ENCODE results near the gene TMED1.

The TMED1 gene

DNA sequence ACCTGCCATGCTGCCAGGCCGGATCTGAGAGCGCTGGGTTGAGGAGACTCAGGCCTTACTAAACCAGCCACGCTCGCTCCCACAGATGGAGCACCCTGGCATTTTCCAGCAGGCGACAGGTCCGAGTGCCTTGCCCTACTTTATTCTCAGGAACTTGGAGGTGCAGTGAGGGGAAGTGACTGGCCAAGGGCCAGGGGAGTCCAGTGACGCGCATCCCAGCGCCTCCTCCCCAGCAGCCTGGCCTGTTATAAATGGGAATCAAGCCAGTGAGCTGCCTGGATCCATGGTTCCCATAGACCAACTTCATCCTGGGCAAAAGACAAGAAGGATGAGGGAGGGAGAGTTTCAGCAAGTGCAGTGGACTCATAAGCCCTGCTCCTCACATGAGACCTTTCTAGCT, 35.5 kb downstream of the TMED1 start:
- WGBS (ENCODE audit: insufficient coverage) = 92% methylated on average over 9 of the region's 9 CpGs
- CTCF ChIA-PET = interaction anchor here (1.0 kb wide), 1 partner anchor 12 kb away, joined by 4 read pairs; no protein-coding TSS in a partner anchor
- Histone ChIP-seq H3K4me3 (ENCODE audit: control insufficient read depth in 1 of 7, extremely low read depth in 1 of 7, insufficient read depth in 4 of 7, low read depth in 2 of 7, low read length in 6 of 7) (no peak overlapping the region), H3K4me1 (ENCODE audit: control extremely low read depth in 1 of 4, control insufficient read depth in 4 of 4, insufficient read depth in 4 of 4, low read length in 3 of 4) (no peaks in the 10 kb centered on the region), H3K27me3 (replicated peaks in 2 of 5; ENCODE audit: control insufficient read depth in 4 of 5, insufficient read depth in 5 of 5, low read length in 4 of 5) (no peaks in the 10 kb centered on the region), H3K27ac (ENCODE audit: insufficient read depth in 1 of 2, low read depth in 1 of 2, low read length in 2 of 2, poor library complexity in 1 of 2, severe bottlenecking in 2 of 2) (no peak overlapping the region), H3K36me3 (ENCODE audit: control insufficient read depth in 4 of 4, insufficient read depth in 4 of 4, low read length in 3 of 4) (peaks cover 23 to 83% (median 65%) of the 10 kb centered on the region in 4 experiments), H3K9me3 (ENCODE audit: control extremely low read depth in 1 of 5, control insufficient read depth in 4 of 5, insufficient read depth in 2 of 5, low read depth in 1 of 5, low read length in 4 of 5) (peaks cover 0 to 10% (median 0%) of the 10 kb centered on the region in 5 experiments)
- POLR2A ChIA-PET = no interaction called here
- DNase-seq = no peak

- no peaks in the 10 kb centered on the region for H3K27me3 ChIP-seq (replicated peaks in 2 of 5; ENCODE audit: control insufficient read depth in 4 of 5, insufficient read depth in 5 of 5, low read length in 4 of 5)
- CTCF ChIA-PET = no interaction called here
- DNase-seq = no peak
- H3K36me3 ChIP-seq (ENCODE audit: control insufficient read depth in 4 of 4, insufficient read depth in 4 of 4, low read length in 3 of 4) = peaks cover 15 to 81% (median 63%) of the 10 kb centered on the region in 4 experiments
- POLR2A ChIA-PET = no interaction called here
- H3K27ac ChIP-seq (ENCODE audit: insufficient read depth in 1 of 2, low read depth in 1 of 2, low read length in 2 of 2, poor library complexity in 1 of 2, severe bottlenecking in 2 of 2) = peak overlapping the region in 1 of 2 experiments; percentile 32
- H3K9me3 ChIP-seq (ENCODE audit: control extremely low read depth in 1 of 5, control insufficient read depth in 4 of 5, insufficient read depth in 2 of 5, low read depth in 1 of 5, low read length in 4 of 5) = no peaks in the 10 kb centered on the region
- H3K4me3 ChIP-seq (ENCODE audit: control insufficient read depth in 1 of 7, extremely low read depth in 1 of 7, insufficient read depth in 4 of 7, low read depth in 2 of 7, low read length in 6 of 7) = no peak overlapping the region
- no peaks in the 10 kb centered on the region for H3K4me1 ChIP-seq (ENCODE audit: control extremely low read depth in 1 of 4, control insufficient read depth in 4 of 4, insufficient read depth in 4 of 4, low read length in 3 of 4)
- WGBS (ENCODE audit: insufficient coverage) = 94% methylated on average over 19 of the region's 19 CpGs
Measured at GRCh38 chr19:10797541-10798256, 38.3 kb downstream of the TMED1 start.

DNA sequence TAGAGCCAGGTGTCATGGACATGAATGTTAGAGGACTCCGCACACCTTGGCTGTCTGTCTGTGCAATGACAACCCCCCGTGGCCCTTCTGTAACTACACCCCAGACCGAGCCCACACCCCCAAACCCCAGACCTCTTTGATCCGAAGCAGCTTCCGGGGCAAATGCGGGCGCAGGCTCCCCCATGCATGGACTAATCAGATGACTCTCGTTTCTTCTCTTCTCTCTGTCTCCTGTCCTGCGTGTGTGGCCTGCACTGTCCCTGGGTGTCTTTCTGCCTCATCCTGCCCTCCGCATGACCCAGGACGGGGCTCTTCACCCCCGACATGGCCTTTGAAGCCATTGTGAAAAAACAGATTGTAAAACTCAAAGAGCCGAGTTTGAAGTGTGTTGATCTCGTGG, 38.9 kb downstream of the TMED1 start:
- Histone ChIP-seq H3K27me3 (replicated peaks in 2 of 5; ENCODE audit: control insufficient read depth in 4 of 5, insufficient read depth in 5 of 5, low read length in 4 of 5) (no peaks in the 10 kb centered on the region), H3K4me1 (ENCODE audit: control extremely low read depth in 1 of 4, control insufficient read depth in 4 of 4, insufficient read depth in 4 of 4, low read length in 3 of 4) (no peaks in the 10 kb centered on the region), H3K36me3 (ENCODE audit: control insufficient read depth in 4 of 4, insufficient read depth in 4 of 4, low read length in 3 of 4) (peaks cover 12 to 76% (median 58%) of the 10 kb centered on the region in 4 experiments), H3K27ac (ENCODE audit: insufficient read depth in 1 of 2, low read depth in 1 of 2, low read length in 2 of 2, poor library complexity in 1 of 2, severe bottlenecking in 2 of 2) (no peak overlapping the region), H3K9me3 (ENCODE audit: control extremely low read depth in 1 of 5, control insufficient read depth in 4 of 5, insufficient read depth in 2 of 5, low read depth in 1 of 5, low read length in 4 of 5) (no peaks in the 10 kb centered on the region), H3K4me3 (ENCODE audit: control insufficient read depth in 1 of 7, extremely low read depth in 1 of 7, insufficient read depth in 4 of 7, low read depth in 2 of 7, low read length in 6 of 7) (no peak overlapping the region)
- 99% methylated on average over 13 of the region's 14 CpGs for WGBS (ENCODE audit: insufficient coverage)
- no peak for DNase-seq
- POLR2A ChIA-PET = no interaction called here
- CTCF ChIA-PET = no interaction called here

DNA sequence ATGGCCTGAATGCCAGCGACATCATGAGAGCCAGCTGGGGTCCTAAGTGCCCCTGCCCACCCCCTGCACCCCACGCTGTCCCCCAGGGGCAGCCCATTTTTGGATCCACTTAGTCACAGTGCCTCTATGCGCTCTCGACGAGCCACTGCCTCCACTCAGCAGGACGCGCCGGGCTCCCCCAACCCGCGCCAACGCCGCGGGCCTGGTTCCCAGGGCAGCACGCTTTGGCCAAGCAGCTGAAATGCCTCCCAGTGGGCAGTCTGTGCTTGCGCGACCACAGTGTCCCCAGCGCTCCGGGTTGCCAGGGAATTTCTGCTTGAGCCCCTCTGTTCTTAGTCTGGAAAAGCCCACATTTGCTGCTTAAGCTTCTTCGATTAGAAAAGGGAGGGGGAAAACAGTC, 39.4 kb downstream of the TMED1 start:
- H3K4me3 ChIP-seq (ENCODE audit: control insufficient read depth in 1 of 7, extremely low read depth in 1 of 7, insufficient read depth in 4 of 7, low read depth in 2 of 7, low read length in 6 of 7) = no peak overlapping the region

GRCh38 chr19:10789866-10790265, 46.1 kb downstream of the TMED1 start:
- no peaks in the 10 kb centered on the region for H3K27me3 ChIP-seq (replicated peaks in 2 of 5; ENCODE audit: control insufficient read depth in 4 of 5, insufficient read depth in 5 of 5, low read length in 4 of 5)
- no peak for DNase-seq
- no peak overlapping the region for H3K27ac ChIP-seq (ENCODE audit: insufficient read depth in 1 of 2, low read depth in 1 of 2, low read length in 2 of 2, poor library complexity in 1 of 2, severe bottlenecking in 2 of 2)
- ChIA-PET CTCF (no interaction called here), POLR2A (no interaction called here)
- H3K4me3 ChIP-seq (ENCODE audit: control insufficient read depth in 1 of 7, extremely low read depth in 1 of 7, insufficient read depth in 4 of 7, low read depth in 2 of 7, low read length in 6 of 7) = no peak overlapping the region
- 96% methylated on average over 9 of the region's 10 CpGs for WGBS (ENCODE audit: insufficient coverage)
- H3K36me3 ChIP-seq (ENCODE audit: control insufficient read depth in 4 of 4, insufficient read depth in 4 of 4, low read length in 3 of 4) = peaks cover 11 to 79% (median 58%) of the 10 kb centered on the region in 4 experiments
- H3K4me1 ChIP-seq (ENCODE audit: control extremely low read depth in 1 of 4, control insufficient read depth in 4 of 4, insufficient read depth in 4 of 4, low read length in 3 of 4) = no peaks in the 10 kb centered on the region
- no peaks in the 10 kb centered on the region for H3K9me3 ChIP-seq (ENCODE audit: control extremely low read depth in 1 of 5, control insufficient read depth in 4 of 5, insufficient read depth in 2 of 5, low read depth in 1 of 5, low read length in 4 of 5)

More for the DNA sequence above, 39.4 kb downstream of the TMED1 start:
- CTCF ChIA-PET = interaction anchor here (1.3 kb wide), 1 partner anchor 9 kb away, joined by 5 read pairs; no protein-coding TSS in a partner anchor
- no peak overlapping the region for H3K27ac ChIP-seq (ENCODE audit: insufficient read depth in 1 of 2, low read depth in 1 of 2, low read length in 2 of 2, poor library complexity in 1 of 2, severe bottlenecking in 2 of 2)
- DNase-seq = no peak
- H3K9me3 ChIP-seq (ENCODE audit: control extremely low read depth in 1 of 5, control insufficient read depth in 4 of 5, insufficient read depth in 2 of 5, low read depth in 1 of 5, low read length in 4 of 5) = no peaks in the 10 kb centered on the region
- peaks cover 8 to 77% (median 58%) of the 10 kb centered on the region in 4 experiments for H3K36me3 ChIP-seq (ENCODE audit: control insufficient read depth in 4 of 4, insufficient read depth in 4 of 4, low read length in 3 of 4)
- no peaks in the 10 kb centered on the region for H3K4me1 ChIP-seq (ENCODE audit: control extremely low read depth in 1 of 4, control insufficient read depth in 4 of 4, insufficient read depth in 4 of 4, low read length in 3 of 4)
- WGBS (ENCODE audit: insufficient coverage) = 95% methylated on average over 19 of the region's 19 CpGs
- H3K27me3 ChIP-seq (replicated peaks in 2 of 5; ENCODE audit: control insufficient read depth in 4 of 5, insufficient read depth in 5 of 5, low read length in 4 of 5) = no peaks in the 10 kb centered on the region
- POLR2A ChIA-PET = no interaction called here

- H3K9me3 ChIP-seq (ENCODE audit: control extremely low read depth in 1 of 5, control insufficient read depth in 4 of 5, insufficient read depth in 2 of 5, low read depth in 1 of 5, low read length in 4 of 5) = no peaks in the 10 kb centered on the region
- H3K4me1 ChIP-seq (ENCODE audit: control extremely low read depth in 1 of 4, control insufficient read depth in 4 of 4, insufficient read depth in 4 of 4, low read length in 3 of 4) = peaks cover 0 to 10% (median 9%) of the 10 kb centered on the region in 4 experiments
- CTCF ChIA-PET = interaction anchor here (0.6 to 1.1 kb wide), 2 partner anchors 12 to 16 kb away, joined by 3 to 4 read pairs; no protein-coding TSS in a partner anchor
- POLR2A ChIA-PET = no interaction called here
- no peak overlapping the region for H3K4me3 ChIP-seq (ENCODE audit: control insufficient read depth in 1 of 7, extremely low read depth in 1 of 7, insufficient read depth in 4 of 7, low read depth in 2 of 7, low read length in 6 of 7)
- 94% methylated on average over 7 of the region's 8 CpGs for WGBS (ENCODE audit: insufficient coverage)
- H3K27me3 ChIP-seq (replicated peaks in 2 of 5; ENCODE audit: control insufficient read depth in 4 of 5, insufficient read depth in 5 of 5, low read length in 4 of 5) = no peaks in the 10 kb centered on the region
- no peak for DNase-seq
- H3K27ac ChIP-seq (ENCODE audit: insufficient read depth in 1 of 2, low read depth in 1 of 2, low read length in 2 of 2, poor library complexity in 1 of 2, severe bottlenecking in 2 of 2) = no peak overlapping the region
- peaks cover 9 to 65% (median 51%) of the 10 kb centered on the region in 4 experiments for H3K36me3 ChIP-seq (ENCODE audit: control insufficient read depth in 4 of 4, insufficient read depth in 4 of 4, low read length in 3 of 4)
Measured at GRCh38 chr19:10788146-10788545, 47.9 kb downstream of the TMED1 start.

GRCh38 chr19:10784257-10784656, 51.8 kb downstream of the TMED1 start:
- Histone ChIP-seq H3K9me3 (ENCODE audit: control extremely low read depth in 1 of 5, control insufficient read depth in 4 of 5, insufficient read depth in 2 of 5, low read depth in 1 of 5, low read length in 4 of 5) (no peaks in the 10 kb centered on the region), H3K27ac (ENCODE audit: insufficient read depth in 1 of 2, low read depth in 1 of 2, low read length in 2 of 2, poor library complexity in 1 of 2, severe bottlenecking in 2 of 2) (peak overlapping the region in 1 of 2 experiments; percentile 68), H3K36me3 (ENCODE audit: control insufficient read depth in 4 of 4, insufficient read depth in 4 of 4, low read length in 3 of 4) (peaks cover 9 to 65% (median 58%) of the 10 kb centered on the region in 4 experiments), H3K4me3 (ENCODE audit: control insufficient read depth in 1 of 7, extremely low read depth in 1 of 7, insufficient read depth in 4 of 7, low read depth in 2 of 7, low read length in 6 of 7) (peak overlapping the region in 3 of 7 experiments; percentile 2 to 25 (median 20)), H3K4me1 (ENCODE audit: control extremely low read depth in 1 of 4, control insufficient read depth in 4 of 4, insufficient read depth in 4 of 4, low read length in 3 of 4) (peaks cover 3 to 33% (median 19%) of the 10 kb centered on the region in 4 experiments), H3K27me3 (replicated peaks in 2 of 5; ENCODE audit: control insufficient read depth in 4 of 5, insufficient read depth in 5 of 5, low read length in 4 of 5) (no peaks in the 10 kb centered on the region)
- POLR2A ChIA-PET = interaction anchor here (0.6 kb wide), 1 partner anchor 61 kb away, joined by 7 read pairs; no protein-coding TSS in a partner anchor
- CTCF ChIA-PET = interaction anchor here (0.8 to 1.6 kb wide), 5 partner anchors 10 to 80 kb away, joined by 3 to 6 read pairs (median 3); partner anchors contain the start of gene DNM2
- WGBS (ENCODE audit: insufficient coverage) = 9% methylated on average over 8 of the region's 10 CpGs
- peak; percentile 28 to 39 (median 37) for DNase-seq
